AG04450 (cell line): ENCODE results near the gene FAM168A. TPM values are rescaled to one million over a fixed set of nuclear protein-coding genes. Genes with fewer than 3 reads are reported as not detected.

Experiments used
- CTCF ChIA-PET: fragments of 300-600, 350-600 bp; formaldehyde crosslinking; extraction: SDS; loops from one replicate; lab custom pipeline; 2022; ENCODE audit warnings: antibody characterized with exemption, inconsistent platforms; lab: Charles Lee
- POLR2A ChIA-PET: fragments of 350-600 bp; formaldehyde crosslinking; extraction: SDS; loops from one replicate; lab custom pipeline; 2021; ENCODE audit warnings: antibody characterized with exemption, inconsistent platforms; lab: Yijun Ruan, JAX
- DNase-seq: peaks from one replicate; pipeline ENCODE4 v3.0.0-alpha.2; 2011; ENCODE audit warnings: low read depth, low spot score
- H3K27ac ChIP-seq: one replicate; pipeline ENCODE4 v1.5.1; 2012; ENCODE audit warnings: low read depth, low read length, control low read depth
- H3K27me3 ChIP-seq: one replicate; pipeline ENCODE4 v1.6.0; 2012; ENCODE audit warnings: low read length; ENCODE audit not compliant: control insufficient read depth, insufficient read depth
- H3K4me3 ChIP-seq: 2 replicates; pipeline ENCODE4 v1.5.1; 2011; ENCODE audit warnings: mild to moderate bottlenecking, low read depth, low read length, control low read depth
- H3K9me3 ChIP-seq: 2 replicates; pipeline ENCODE4 v1.5.1; 2012; ENCODE audit warnings: low read length; ENCODE audit not compliant: control insufficient read depth, insufficient read depth
- polyA plus RNA-seq: library from polyadenylated mRNA; depleted of rRNA; stranded (reverse); fragments of >200 nt; gene quantifications from 2 replicates; pipeline ENCODE4 v1.2.3, GENCODE V29; 2011
- TF ChIP-seq, protein P1 (sequence below): IDR thresholded peaks from 2 replicates; pipeline ENCODE4 v1.5.1; 2011; ENCODE audit warnings: low read depth, low read length, control low read depth, inconsistent platforms

The FAM168A gene
- polyA plus RNA-seq, 1 experiment: 21.3 TPM

DNA sequence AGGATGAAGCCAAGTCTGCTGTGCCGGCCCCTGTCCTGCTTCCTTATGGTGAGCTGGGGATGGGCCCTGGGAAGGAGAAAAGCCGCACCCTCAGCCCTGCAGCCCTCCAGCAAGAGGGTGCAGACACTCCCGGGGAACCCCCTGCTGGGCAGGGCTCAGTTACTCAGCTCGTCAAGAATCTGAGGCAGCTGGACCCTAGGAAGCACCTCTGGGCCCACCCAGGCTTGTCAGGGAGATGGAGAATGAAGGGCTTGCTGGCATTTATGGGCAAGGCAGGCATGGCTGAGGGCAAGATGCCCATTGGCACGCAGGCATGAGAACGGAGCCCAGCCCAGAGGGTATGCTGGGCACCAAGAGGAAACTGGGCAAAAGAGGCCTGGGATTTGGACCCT, 208.8 kb downstream of the FAM168A start:
- ChIA-PET POLR2A (no interaction called here), CTCF (interaction anchor here (1.0 to 2.9 kb wide), 3 partner anchors 38 to 94 kb away, joined by 5 to 7 read pairs (median 5); no protein-coding TSS in a partner anchor)
- TF ChIP-seq, protein P1, sequence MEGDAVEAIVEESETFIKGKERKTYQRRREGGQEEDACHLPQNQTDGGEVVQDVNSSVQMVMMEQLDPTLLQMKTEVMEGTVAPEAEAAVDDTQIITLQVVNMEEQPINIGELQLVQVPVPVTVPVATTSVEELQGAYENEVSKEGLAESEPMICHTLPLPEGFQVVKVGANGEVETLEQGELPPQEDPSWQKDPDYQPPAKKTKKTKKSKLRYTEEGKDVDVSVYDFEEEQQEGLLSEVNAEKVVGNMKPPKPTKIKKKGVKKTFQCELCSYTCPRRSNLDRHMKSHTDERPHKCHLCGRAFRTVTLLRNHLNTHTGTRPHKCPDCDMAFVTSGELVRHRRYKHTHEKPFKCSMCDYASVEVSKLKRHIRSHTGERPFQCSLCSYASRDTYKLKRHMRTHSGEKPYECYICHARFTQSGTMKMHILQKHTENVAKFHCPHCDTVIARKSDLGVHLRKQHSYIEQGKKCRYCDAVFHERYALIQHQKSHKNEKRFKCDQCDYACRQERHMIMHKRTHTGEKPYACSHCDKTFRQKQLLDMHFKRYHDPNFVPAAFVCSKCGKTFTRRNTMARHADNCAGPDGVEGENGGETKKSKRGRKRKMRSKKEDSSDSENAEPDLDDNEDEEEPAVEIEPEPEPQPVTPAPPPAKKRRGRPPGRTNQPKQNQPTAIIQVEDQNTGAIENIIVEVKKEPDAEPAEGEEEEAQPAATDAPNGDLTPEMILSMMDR: no peak
- Histone ChIP-seq H3K9me3 (no peaks in the 10 kb centered on the region; the same call in 1 of the 2 replicates), H3K27me3 (no peaks in the 10 kb centered on the region), H3K4me3 (no peak overlapping the region), H3K27ac (no peak overlapping the region)
- DNase-seq: no peak

- H3K27me3 ChIP-seq: no peaks in the 10 kb centered on the region
- ChIA-PET CTCF (interaction anchor here (0.9 to 2.9 kb wide), 6 partner anchors 9 to 273 kb away, joined by 3 to 14 read pairs (median 4); no protein-coding TSS in a partner anchor), POLR2A (no interaction called here)
- no peak overlapping the region for H3K27ac ChIP-seq
- H3K9me3 ChIP-seq: no peaks in the 10 kb centered on the region; the same call in 1 of the 2 replicates
- H3K4me3 ChIP-seq: no peak overlapping the region
- DNase-seq: no peak
- TF ChIP-seq, protein P1: no peak
Observed at GRCh38 chr11:73388265-73389133, 209.4 kb downstream of the FAM168A start.

DNA sequence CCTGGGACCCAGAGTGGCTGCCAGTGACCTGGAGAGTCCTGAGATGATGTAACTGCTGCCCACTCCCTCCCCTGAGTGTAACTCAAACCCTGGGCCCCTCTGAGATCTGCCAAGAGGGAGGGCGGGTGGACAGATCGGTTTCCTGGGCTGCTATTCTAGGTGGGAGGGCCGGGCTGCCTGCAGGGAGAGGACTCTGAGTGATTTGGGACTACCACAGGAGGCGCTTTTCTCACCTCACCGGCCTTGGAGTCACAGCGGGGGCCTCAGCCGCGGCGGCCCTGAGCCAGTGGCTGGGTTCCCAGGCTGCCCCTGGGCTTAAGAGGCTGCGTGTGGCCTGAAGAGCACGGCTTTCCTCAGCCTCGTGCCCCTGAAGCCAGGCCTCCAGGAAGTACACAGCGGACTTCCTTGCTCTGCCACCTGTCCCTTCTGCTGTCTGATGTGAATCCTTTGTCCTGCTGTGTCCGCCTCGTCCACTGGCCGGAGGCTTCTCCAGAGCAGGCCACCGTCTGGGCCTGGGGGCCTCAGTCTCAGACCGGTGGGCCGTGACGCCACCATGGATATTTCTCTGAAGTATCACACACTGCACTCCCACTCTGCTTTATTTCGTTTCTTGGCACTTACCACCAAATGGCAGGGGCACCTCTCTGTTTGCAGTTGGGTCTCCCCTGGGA, 210.2 kb downstream of the FAM168A start:
- TF ChIP-seq, protein P1: no peak
- Histone ChIP-seq H3K27ac (no peak overlapping the region), H3K4me3 (no peak overlapping the region), H3K9me3 (no peaks in the 10 kb centered on the region; the same call in 1 of the 2 replicates), H3K27me3 (no peaks in the 10 kb centered on the region)
- DNase-seq: no peak
- CTCF ChIA-PET: interaction anchor here (0.9 to 2.5 kb wide), 4 partner anchors 9 to 273 kb away, joined by 3 to 14 read pairs (median 3); no protein-coding TSS in a partner anchor
- POLR2A ChIA-PET: no interaction called here

DNA sequence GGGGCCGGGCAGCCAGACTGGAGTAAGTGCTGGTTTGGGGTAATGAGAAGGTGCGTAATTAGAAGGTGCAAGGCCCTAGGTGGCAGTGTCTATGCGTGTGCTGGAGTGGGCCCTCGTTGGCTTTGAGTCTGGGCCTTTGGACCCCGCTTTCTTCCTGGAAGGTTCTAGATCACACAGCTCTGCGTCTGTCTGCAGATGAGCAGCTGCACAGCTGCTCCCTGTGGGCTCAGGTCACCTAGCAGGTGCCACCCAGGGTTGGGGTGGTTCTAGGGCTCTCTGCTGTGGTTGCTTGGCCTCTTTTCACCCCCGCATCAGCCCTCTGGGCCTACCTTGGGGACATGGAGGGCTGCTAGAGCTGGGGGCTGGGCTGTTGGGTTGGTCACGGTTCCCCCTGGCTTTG, 211.4 kb downstream of the FAM168A start:
- H3K9me3 ChIP-seq: no peaks in the 10 kb centered on the region; the same call in 1 of the 2 replicates
- no peaks in the 10 kb centered on the region for H3K27me3 ChIP-seq
- TF ChIP-seq, protein P1: no peak
- no peak for DNase-seq
- H3K4me3 ChIP-seq: no peak overlapping the region
- POLR2A ChIA-PET: no interaction called here
- CTCF ChIA-PET: interaction anchor here (2.5 kb wide), 1 partner anchor 35 kb away, joined by 14 read pairs; no protein-coding TSS in a partner anchor
- H3K27ac ChIP-seq: no peak overlapping the region
